Psoas muscle (tissue), 8 donors: ENCODE measurements around the gene ZNF26. TPM values are rescaled to one million over a fixed set of nuclear protein-coding genes. Genes with fewer than 3 reads are reported as not detected.
"Not testable (repeated sequence)": the region's sequence is repeated elsewhere in the genome, so short reads cannot be mapped to it uniquely, and the experiment has no call there.

Experiments
- ATAC-seq, 4 donors: fragments of 200-7000 bp; cut with Tn5 transposase; one replicate each; pipeline ENCODE4 v1.9.1; 2020; ENCODE audit warnings: moderate library complexity in 3 of 4, mild to moderate bottlenecking in 2 of 4
- DNase-seq, 2 donors: peaks; one replicate each; pipeline ENCODE4 v3.0.0-alpha.2; 2020
- H3K27ac ChIP-seq: fragments of 200-600 bp; one replicate; pipeline ENCODE4 v1.8.0; 2022
- H3K27me3 ChIP-seq, 3 donors: fragments of 200-600 bp in 1 of 3; one replicate each; pipeline versions ENCODE4 v1.6.1 to v1.8.0; 2013 to 2022; ENCODE audit warnings: low read length in 2 of 3, mild to moderate bottlenecking in 2 of 3, moderate library complexity in 1 of 3; ENCODE audit not compliant: insufficient read depth in 3 of 3
- H3K36me3 ChIP-seq, 2 donors: fragments of 200-600 bp in 1 of 2; one replicate each; pipeline versions ENCODE4 v1.6.1 to v1.8.0; 2013 to 2022; ENCODE audit warnings: low read depth in 1 of 2, mild to moderate bottlenecking in 1 of 2, moderate library complexity in 1 of 2; ENCODE audit not compliant: insufficient read depth in 1 of 2
- H3K4me1 ChIP-seq: fragments of 200-600 bp; one replicate; pipeline ENCODE4 v1.8.0; 2022
- H3K4me3 ChIP-seq: fragments of 200-600 bp; one replicate; pipeline ENCODE4 v1.8.0; 2022; ENCODE audit warnings: mild to moderate bottlenecking
- H3K9me3 ChIP-seq: fragments of 200-600 bp; one replicate; pipeline ENCODE4 v1.8.0; 2022
- CTCF ChIP-seq: fragments of 200-600 bp; IDR thresholded peaks from one replicate; pipeline ENCODE4 v1.8.0; 2022; ENCODE audit warnings: antibody characterized with exemption
- WGBS, 3 donors: extraction: QIAGEN DNeasy Blood & Tissue Kit; methylation state at CpG; one replicate each; pipeline versions ENCODE4 v1.1.6 to v1.1.7; 2013; 5-methylcytosine and 5-hydroxymethylcytosine counted together
- intact Hi-C, 2 donors: fragments of 100-400 bp; cut with DNase I; formaldehyde crosslinking; loops; one replicate each; pipeline versions ENCODE4 v1.11.0 to v1.14.2; 2022
- polyA plus RNA-seq, 3 donors: library from polyadenylated mRNA; stranded (reverse); fragments of 200-250 nt; gene quantifications; one replicate each; pipeline ENCODE4 v1.2.3, GENCODE V29; 2013
- total RNA-seq, 4 donors: library from RNA; stranded (reverse); fragmentation: NEBNext Ultra II Directional in 2 of 4; extraction: Animal tissue kit (Norgen Biotek cat#: 25700) in 2 of 4; gene quantifications; one replicate each; pipeline versions ENCODE4 v1.2.1 to v1.2.4, GENCODE V29; 2021 to 2023
- donor health status: healthy with polysubstance abuse.
- donor health status: DM: no; HTN: no; CAD: no; lungs with moderate emphysema.
- donor health status: Bipolar disorder and iron deficiency.
- donor health status: healthy.
- donor health status: DM: yes; HTN: yes; CAD: no.
- donor health status: DM: no; HTN: no; CAD: no.
- donor health status: DM: no; HTN: no; CAD: no.
- donor health status: DM: yes; HTN: yes; CAD: no.

The ZNF26 gene
- total and polyA plus RNA-seq, 7 donors = 1.4 to 4.0 (median 3.1) TPM

DNA sequence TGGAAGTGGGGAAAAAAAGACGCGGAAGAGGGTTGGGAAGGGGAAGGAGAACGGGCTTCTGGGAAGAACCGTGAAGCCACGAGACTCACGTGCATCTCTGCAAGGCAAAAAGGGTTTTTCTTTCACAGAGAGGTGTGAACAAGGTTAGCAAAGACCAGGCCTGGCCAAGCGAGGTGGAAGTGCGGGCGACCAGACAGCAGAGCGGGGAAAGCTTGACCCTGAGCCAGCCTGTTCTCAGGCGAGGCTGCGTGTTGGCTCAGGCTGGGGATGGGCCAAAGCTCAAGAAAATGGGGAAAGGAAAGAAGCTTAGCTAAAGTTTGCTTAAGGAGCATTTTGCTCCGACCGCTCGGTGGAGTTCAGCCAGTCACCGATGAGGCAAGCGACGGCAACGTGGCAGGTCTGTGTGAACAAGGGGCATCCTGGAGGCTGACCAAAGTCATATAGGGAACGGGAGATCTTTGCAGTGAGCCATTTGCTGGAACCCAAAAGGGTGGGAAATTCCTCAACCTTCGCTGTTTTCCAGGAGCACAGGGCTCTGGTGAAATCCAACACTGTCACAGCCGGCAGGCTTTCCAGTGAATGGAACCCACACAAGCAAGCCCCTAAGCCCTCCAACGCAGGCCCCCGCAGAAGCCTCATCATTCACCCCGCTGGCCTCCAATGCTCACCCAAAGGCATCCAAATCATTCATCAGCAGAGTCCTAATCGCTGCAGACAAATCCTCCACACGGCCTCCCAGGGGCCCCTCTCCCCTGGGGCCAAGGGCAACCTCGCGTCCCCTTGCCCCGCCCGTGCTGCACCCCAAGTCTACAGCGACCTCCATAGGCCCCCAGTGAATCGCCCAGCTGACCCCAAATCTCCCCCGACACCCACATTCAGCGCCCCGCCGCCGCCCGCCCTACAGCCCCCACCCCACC is 30.8 kb upstream of the ZNF26 start:
- WGBS, 3 donors = 5 to 6% (median 6%) methylated on average over 38 to 39 of the region's 39 CpGs
- H3K9me3 ChIP-seq = peaks cover 22% of the 10 kb centered on the region
- H3K27me3 ChIP-seq = no peaks in the 10 kb centered on the region
- no peak for TF ChIP-seq CTCF
- peak overlapping the region; percentile 81 for H3K4me3 ChIP-seq
- intact Hi-C loops = loop anchor here (2.0 to 5.0 kb wide), 3 partner anchors 31 to 177 kb away; partner anchors contain the start of genes ZNF10 (in 1 of the 2), ZNF26 (in 1 of the 2), ZNF84 (in 1 of the 2) and ZNF891 (in 1 of the 2)
- H3K36me3 ChIP-seq = no peaks in the 10 kb centered on the region
- peaks cover 3% of the 10 kb centered on the region for H3K4me1 ChIP-seq
- DNase-seq = peak; percentile 51 to 67
- peak overlapping the region; percentile 88 for H3K27ac ChIP-seq
- peak; percentile 36 to 56 (median 42) for ATAC-seq

DNA sequence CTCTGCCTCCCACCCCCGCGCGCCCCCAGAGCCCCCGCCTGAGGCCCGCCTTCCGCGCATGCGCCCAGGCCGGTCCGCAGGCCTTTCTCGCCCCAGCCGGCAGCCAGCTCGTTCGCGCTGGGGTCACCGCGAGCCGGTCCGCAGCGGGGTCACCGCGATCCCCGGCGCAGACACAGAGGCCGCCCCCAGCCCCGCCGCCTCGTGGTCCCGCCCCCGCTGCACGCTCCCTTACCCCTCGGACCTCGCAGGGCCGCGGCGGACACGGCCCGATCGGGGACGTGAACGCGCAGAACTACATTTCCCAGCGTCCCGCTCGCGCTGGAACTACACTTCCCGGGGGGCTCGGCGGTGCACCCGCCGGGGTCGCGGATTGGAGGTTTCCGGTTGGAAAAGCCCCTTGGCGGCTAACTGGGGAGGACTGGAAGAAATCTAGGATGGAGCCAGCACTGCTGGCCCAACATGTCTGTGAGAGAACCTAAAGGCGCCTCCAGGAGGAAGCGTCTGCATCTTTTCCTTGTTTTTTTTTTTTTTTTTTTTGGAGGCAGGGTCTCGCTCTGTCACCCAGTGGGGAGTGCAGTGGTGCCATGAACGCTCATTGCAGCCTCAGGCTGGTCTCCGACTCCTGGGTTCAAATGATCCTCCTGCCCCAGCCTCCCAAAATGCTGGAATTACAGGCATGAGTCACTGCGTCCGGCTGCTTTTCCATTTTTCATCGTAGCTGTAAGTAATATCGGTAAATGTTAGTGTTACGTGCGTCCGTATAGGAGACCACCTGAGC is 30.0 kb upstream of the ZNF26 start, which contains the start of gene ZNF605:
Gene ZNF605 (minus strand): TSS at position 296 of the 778 bp plus-strand sequence. CDS start 10,671 bp downstream, outside the sequence.
- peaks cover 16% of the 10 kb centered on the region for H3K9me3 ChIP-seq
- ATAC-seq = peak; percentile 94 to 97 (median 96)
- peak within 1 kb of the TSS; percentile 88 for H3K27ac ChIP-seq
- TF ChIP-seq CTCF = no peak
- H3K27me3 ChIP-seq = no peaks in the 10 kb centered on the region
- intact Hi-C loops = loop anchor here (2.0 to 5.0 kb wide), 3 partner anchors 31 to 176 kb away; partner anchors contain the start of genes ZNF10 (in 1 of the 2), ZNF26 (in 1 of the 2), ZNF84 (in 1 of the 2) and ZNF891 (in 1 of the 2)
- no peaks in the 10 kb centered on the region for H3K36me3 ChIP-seq
- peak within 1 kb of the TSS; percentile 81 for H3K4me3 ChIP-seq
- peak; percentile 91 to 95 for DNase-seq
- WGBS, 3 donors = 0 to 2% (median 1%) methylated on average over 49 to 67 of the region's 67 CpGs
- peaks cover 3% of the 10 kb centered on the region for H3K4me1 ChIP-seq

- not testable (repeated sequence) for DNase-seq
- H3K9me3 ChIP-seq = peaks cover 11% of the 10 kb centered on the region
These were observed 24.4 kb upstream of the ZNF26 start for GRCh38 chr12:132961790-132962189.

DNA sequence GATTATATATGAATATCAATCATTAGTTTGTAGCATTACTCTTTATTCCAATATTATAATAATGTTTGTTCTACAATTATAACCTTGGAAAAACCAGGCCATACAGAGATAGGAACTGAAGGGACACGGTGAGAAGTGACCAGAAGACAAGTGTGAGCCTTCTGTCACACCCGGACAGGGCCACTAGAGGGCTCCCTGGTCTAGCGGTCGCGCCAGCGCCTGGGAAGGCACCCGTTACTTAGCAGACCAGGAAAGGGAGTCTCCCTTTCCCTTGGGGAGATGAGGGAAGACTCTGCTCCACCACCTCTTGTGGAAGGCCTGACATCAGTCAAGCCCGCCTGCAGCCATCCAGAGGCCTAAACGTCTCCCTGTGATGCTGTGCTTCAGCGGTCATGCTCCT is 22.2 kb upstream of the ZNF26 start:
- ATAC-seq, H3K36me3 ChIP-seq, H3K27ac ChIP-seq, DNase-seq, H3K27me3 ChIP-seq, intact Hi-C loops, H3K4me1 ChIP-seq, H3K4me3 ChIP-seq: not testable (repeated sequence)
- peak; percentile 16 for TF ChIP-seq CTCF
- peaks cover 11% of the 10 kb centered on the region for H3K9me3 ChIP-seq
- WGBS, 3 donors = 44 to 52% (median 45%) methylated on average over 10 of the region's 10 CpGs

More at GRCh38 chr12:132961790-132962189, 24.4 kb upstream of the ZNF26 start:
- H3K27ac ChIP-seq, ATAC-seq, H3K4me1 ChIP-seq, H3K27me3 ChIP-seq, H3K4me3 ChIP-seq, H3K36me3 ChIP-seq, intact Hi-C loops: not testable (repeated sequence)
- WGBS, 3 donors = 98 to 99% (median 99%) methylated on average over 14 of the region's 14 CpGs
